22Rv1 (cell line): Measurements from ENCODE around the gene COPE.

Source experiments
- H3K27ac ChIP-seq: fragments of 450-650 bp; 2 replicates; pipeline ENCODE4 v1.5.1; 2017
- ZFX ChIP-seq: fragments of 450-650 bp; IDR thresholded peaks from 2 replicates; pipeline ENCODE4 v1.6.1; 2017; ENCODE audit warnings: antibody characterized with exemption, borderline replicate concordance
- TF ChIP-seq, protein P1 (sequence below): fragments of 450-650 bp; IDR thresholded peaks from 2 replicates; pipeline ENCODE4 v1.5.1; 2017; ENCODE audit warnings: mild to moderate bottlenecking

COPE gene

DNA sequence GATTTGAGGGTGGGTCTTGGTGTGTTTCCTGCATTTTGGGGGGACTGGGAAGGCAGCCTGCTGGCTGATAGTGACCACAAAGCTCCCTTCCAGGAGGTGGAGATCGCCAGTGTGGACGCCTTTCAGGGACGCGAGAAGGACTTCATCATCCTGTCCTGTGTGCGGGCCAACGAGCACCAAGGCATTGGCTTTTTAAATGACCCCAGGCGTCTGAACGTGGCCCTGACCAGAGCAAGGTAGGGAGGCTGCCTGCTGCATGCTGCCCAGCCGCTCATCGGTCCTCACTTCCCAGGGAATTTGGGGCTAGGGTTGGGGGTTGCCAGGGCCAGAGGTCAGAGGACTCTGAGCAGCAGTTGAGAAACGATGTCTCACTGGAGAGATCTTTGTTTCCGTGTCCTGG is 57.3 kb downstream of the COPE start:
- TF ChIP-seq ZFX: no peak
- TF ChIP-seq, protein P1, sequence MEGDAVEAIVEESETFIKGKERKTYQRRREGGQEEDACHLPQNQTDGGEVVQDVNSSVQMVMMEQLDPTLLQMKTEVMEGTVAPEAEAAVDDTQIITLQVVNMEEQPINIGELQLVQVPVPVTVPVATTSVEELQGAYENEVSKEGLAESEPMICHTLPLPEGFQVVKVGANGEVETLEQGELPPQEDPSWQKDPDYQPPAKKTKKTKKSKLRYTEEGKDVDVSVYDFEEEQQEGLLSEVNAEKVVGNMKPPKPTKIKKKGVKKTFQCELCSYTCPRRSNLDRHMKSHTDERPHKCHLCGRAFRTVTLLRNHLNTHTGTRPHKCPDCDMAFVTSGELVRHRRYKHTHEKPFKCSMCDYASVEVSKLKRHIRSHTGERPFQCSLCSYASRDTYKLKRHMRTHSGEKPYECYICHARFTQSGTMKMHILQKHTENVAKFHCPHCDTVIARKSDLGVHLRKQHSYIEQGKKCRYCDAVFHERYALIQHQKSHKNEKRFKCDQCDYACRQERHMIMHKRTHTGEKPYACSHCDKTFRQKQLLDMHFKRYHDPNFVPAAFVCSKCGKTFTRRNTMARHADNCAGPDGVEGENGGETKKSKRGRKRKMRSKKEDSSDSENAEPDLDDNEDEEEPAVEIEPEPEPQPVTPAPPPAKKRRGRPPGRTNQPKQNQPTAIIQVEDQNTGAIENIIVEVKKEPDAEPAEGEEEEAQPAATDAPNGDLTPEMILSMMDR: no peak
- H3K27ac ChIP-seq: no peak overlapping the region

DNA sequence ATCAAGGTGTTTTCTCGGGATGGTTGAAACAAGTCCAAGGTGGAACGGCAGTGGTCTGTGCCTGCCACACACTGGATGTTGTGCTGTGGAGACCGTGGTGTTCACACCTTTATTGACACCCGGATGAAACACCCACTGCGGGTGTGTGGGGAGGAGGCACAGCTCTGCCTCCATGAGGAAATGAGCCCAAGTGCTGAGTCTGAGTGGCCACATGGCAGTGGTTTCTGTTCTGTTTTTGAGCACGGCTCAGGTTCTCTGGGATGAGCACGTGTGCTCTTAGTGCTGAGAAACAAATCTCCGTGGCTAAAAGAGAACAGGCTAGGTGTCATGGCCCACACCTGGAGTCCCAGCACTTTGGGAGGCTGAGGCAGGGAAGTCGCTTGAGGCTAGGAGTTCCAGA is 58.0 kb downstream of the COPE start:
- H3K27ac ChIP-seq: peak overlapping the region; percentile 12; the same call in 1 of the 2 replicates

DNA sequence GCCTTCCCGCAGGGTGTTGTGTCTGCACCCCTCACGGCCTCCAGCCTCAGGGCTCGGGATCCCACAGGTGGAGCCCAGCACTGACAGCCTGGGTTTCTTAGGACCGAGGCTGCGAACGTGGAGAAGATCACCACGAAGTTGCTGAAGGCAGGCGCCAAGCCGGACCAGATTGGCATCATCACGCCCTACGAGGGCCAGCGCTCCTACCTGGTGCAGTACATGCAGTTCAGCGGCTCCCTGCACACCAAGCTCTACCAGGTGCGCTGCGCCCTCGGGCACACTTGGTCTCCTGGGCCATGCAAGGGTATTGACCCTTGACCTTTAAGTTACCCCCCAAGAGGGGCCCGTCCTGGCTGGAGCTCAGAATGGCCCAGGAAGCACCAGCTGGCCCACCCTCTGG is 58.5 kb downstream of the COPE start:
- peak overlapping the region; percentile 12; the same call in 1 of the 2 replicates for H3K27ac ChIP-seq
- TF ChIP-seq, protein P1: no peak
- TF ChIP-seq ZFX: no peak

More for the DNA sequence above, 58.0 kb downstream of the COPE start:
- TF ChIP-seq ZFX: no peak
- TF ChIP-seq, protein P1: no peak

DNA sequence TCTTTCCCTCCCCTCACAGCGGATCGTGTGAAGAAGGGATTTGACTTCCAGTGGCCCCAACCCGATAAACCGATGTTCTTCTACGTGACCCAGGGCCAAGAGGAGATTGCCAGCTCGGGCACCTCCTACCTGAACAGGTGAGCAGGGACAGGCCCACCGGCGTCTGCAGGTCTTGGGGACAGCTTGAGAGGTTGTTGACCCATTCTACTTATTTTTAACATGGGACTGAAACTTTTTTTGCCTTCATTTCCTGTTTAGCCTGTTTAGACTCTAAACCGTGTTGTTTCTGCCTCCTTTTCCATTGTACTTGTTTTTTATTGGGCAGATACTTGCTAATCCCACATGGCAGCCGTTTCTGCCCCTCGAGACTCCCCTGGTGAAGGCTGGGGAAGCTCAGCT is 58.9 kb downstream of the COPE start:
- H3K27ac ChIP-seq: no peak overlapping the region
- TF ChIP-seq ZFX: no peak
- TF ChIP-seq, protein P1: no peak

DNA sequence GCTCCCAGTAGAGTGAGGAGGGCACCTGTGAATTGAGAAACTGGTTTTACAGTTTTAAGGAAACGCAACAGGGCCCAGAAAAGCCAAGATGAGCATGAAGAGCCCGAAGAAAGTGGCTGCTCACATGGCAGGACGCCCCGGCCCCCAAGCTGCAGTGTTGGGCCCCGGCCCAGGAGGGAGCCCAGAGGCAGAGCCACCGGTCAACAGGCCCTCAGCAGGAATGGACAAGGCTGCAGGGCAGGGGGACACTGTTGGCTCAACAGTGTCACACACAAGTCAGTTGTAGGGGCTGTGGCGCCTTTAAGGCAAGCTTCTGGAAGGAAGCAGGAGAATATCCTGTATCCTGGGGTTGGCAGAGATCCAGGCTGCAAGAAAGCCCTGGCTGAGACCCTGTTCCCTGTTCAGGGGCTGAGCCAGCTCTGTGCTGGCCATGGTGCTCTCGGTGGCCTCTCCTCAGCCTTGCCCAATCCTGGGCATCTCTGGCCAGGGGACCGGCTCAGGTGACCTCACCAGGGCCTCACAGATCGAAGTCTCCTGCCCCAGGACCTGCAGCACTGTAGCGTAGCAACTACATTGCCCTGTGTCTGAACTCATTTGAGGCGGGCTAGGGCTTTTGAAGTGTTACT is 59.4 kb downstream of the COPE start:
- no peak overlapping the region for H3K27ac ChIP-seq
- no peak for TF ChIP-seq ZFX
- TF ChIP-seq, protein P1: no peak

DNA sequence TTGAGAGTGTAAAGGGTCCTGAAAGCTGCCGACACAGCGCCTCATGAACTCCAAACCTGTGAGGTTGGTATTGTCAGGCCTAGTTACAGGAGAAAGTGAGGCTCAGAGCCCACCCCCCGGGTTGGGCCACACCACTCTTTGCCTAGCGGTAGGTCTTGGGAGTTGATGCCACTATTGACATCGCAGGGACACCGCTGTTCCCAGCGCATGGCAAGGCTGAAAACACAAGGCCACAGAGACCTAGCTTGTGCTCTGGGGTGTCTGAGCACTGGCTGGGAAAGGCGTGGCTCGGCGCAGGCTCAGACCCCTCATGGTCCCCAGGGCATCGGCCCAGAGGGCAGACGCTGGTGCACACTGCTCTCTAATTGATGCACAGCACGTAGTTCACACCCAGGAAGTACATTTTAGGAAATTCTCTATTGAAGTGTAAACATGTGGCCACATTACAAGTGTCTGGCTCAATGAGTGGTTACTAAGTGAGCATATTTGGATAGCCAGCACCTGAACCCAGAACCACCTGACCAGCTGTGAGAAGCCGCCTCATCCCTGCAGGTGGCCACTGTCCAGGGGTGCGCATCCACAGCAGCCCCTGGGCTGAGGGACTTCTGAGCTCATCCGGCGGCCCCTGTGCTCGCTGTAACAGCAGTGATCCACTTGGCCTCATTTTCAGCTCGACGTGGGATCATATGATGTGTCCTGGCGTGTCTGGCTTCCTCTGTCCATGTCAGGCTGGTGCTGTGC is 60.1 kb downstream of the COPE start:
- TF ChIP-seq ZFX: no peak
- TF ChIP-seq, protein P1: no peak
- no peak overlapping the region for H3K27ac ChIP-seq

DNA sequence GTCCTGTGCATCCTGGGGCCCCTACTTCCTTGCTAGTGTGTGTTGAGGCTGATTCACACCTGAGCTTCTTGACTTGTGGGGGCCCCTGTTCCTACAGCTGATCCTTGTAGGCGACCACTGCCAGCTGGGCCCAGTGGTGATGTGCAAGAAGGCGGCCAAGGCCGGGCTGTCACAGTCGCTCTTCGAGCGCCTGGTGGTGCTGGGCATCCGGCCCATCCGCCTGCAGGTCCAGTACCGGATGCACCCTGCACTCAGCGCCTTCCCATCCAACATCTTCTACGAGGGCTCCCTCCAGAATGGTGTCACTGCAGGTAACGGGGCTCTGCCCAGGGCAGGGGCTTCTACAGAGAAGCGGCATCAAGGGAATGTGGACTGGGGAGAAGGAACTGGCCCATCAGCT is 62.0 kb downstream of the COPE start:
- H3K27ac ChIP-seq: no peak overlapping the region
- TF ChIP-seq, protein P1: no peak
- no peak for TF ChIP-seq ZFX
